GM10248 (cell line): Measurements from ENCODE around the gene ASTL.
A peak's percentile ranks its signal among the peaks of the same experiment; 100 is the strongest.

Experiments
- CTCF ChIA-PET: fragments of 300-600 bp; sonication (Branson Sonifier 250); formaldehyde crosslinking; extraction: SDS; loops from one replicate; lab custom pipeline; 2021; ENCODE audit warnings: antibody characterized with exemption; lab: Yijun Ruan, JAX
- POLR2A ChIA-PET: fragments of 350-650 bp; sonication (Branson Sonifier 250); formaldehyde crosslinking; extraction: SDS; loops from one replicate; lab custom pipeline; 2020; ENCODE audit warnings: antibody characterized with exemption; lab: Yijun Ruan, JAX
- DNase-seq: peaks from one replicate; pipeline ENCODE4 v3.0.0; 2012; ENCODE audit errors: extremely low spot score
- CTCF ChIP-seq: IDR thresholded peaks from 2 replicates; pipeline ENCODE4 v1.5.1; 2012; ENCODE audit warnings: mild to moderate bottlenecking, low read depth; ENCODE audit errors: extremely low read depth, missing control alignments, control extremely low read depth

ASTL gene

GRCh38 chr2:96120991-96121390 is 17.3 kb downstream of the ASTL start:
- no peak for DNase-seq
- POLR2A ChIA-PET = no interaction called here
- CTCF ChIA-PET = interaction anchor here (1.3 to 2.2 kb wide), 3 partner anchors 10 to 21 kb away, joined by 4 to 8 read pairs (median 4); no protein-coding TSS in a partner anchor
- TF ChIP-seq CTCF = no peak

- TF ChIP-seq CTCF = no peak
- ChIA-PET CTCF (interaction anchor here (1.3 to 4.6 kb wide), 4 partner anchors 10 to 54 kb away, joined by 4 to 39 read pairs (median 6); no protein-coding TSS in a partner anchor), POLR2A (no interaction called here)
- peak; percentile 52 for DNase-seq
These were observed 18.1 kb downstream of the ASTL start for GRCh38 chr2:96120091-96120720.

GRCh38 chr2:96119389-96119751 is 18.9 kb downstream of the ASTL start:
- ChIA-PET CTCF (interaction anchor here (1.5 to 4.6 kb wide), 6 partner anchors 14 to 390 kb away, joined by 3 to 39 read pairs (median 18); partner anchors contain the start of gene ASTL), POLR2A (no interaction called here)
- no peak for TF ChIP-seq CTCF
- DNase-seq = no peak

- POLR2A ChIA-PET = no interaction called here
- no peak for DNase-seq
- CTCF ChIA-PET = interaction anchor here (0.8 to 4.6 kb wide), 13 partner anchors 11 to 390 kb away, joined by 3 to 43 read pairs (median 11); partner anchors contain the start of gene ASTL
- no peak for TF ChIP-seq CTCF
These were observed 19.5 kb downstream of the ASTL start for GRCh38 chr2:96118698-96119388.

GRCh38 chr2:96117701-96118588 is 20.4 kb downstream of the ASTL start:
- POLR2A ChIA-PET = interaction anchor here (0.6 kb wide), 1 partner anchor 703 kb away, joined by 4 read pairs; no protein-coding TSS in a partner anchor
- no peak for TF ChIP-seq CTCF
- CTCF ChIA-PET = interaction anchor here (0.8 to 4.6 kb wide), 29 partner anchors 10 to 413 kb away, joined by 3 to 43 read pairs (median 5); partner anchors contain the start of genes ANKRD36C, ASTL, ITPRIPL1 and STARD7
- DNase-seq = no peak
